Measurements from ENCODE around the gene KCNC1. TPM values are rescaled to one million over a fixed set of nuclear protein-coding genes. Genes with fewer than 3 reads are reported as not detected.

The KCNC1 gene
- total RNA-seq, 1 experiment from 2014 or later: 0.20 TPM

- H3K36me3 Mint-ChIP-seq: no peaks in the 10 kb centered on the region
- DNase-seq (ENCODE audit: low spot score): no peak
- H3K27ac Mint-ChIP-seq: no peak overlapping the region
- H3K27me3 Mint-ChIP-seq (ENCODE audit: low read depth): no peaks in the 10 kb centered on the region; the same call in none of the 2 replicates
- no peaks in the 10 kb centered on the region for H3K9me3 Mint-ChIP-seq
- TF ChIP-seq ZBTB21 (CRISPR knock-in tag; IDR thresholded peaks at IDR 0.05; ENCODE audit: borderline replicate concordance) (no peak), ZNF121 (CRISPR knock-in tag; IDR thresholded peaks at IDR 0.05) (no peak)
- POLR2A ChIA-PET: no interaction called here
- CTCF ChIA-PET: interaction anchor here (2.1 to 3.0 kb wide), 4 partner anchors 13 to 153 kb away, joined by 7 to 28 read pairs (median 12); partner anchors contain the start of gene KCNC1
- ATAC-seq: no peak
- H3K4me3 Mint-ChIP-seq: no peak overlapping the region
- H3K4me1 Mint-ChIP-seq: no peaks in the 10 kb centered on the region
Observed at GRCh38 chr11:17753641-17754040, 19.1 kb downstream of the KCNC1 start.

GRCh38 chr11:17755891-17756290 is 21.3 kb downstream of the KCNC1 start:
- Mint-ChIP-seq H3K4me3 (no peak overlapping the region), H3K36me3 (no peaks in the 10 kb centered on the region), H3K27me3 (ENCODE audit: low read depth) (no peaks in the 10 kb centered on the region; the same call in none of the 2 replicates), H3K27ac (no peak overlapping the region), H3K9me3 (no peaks in the 10 kb centered on the region), H3K4me1 (no peaks in the 10 kb centered on the region)
- ChIA-PET CTCF (interaction anchor here (1.6 to 2.8 kb wide), 4 partner anchors 11 to 25 kb away, joined by 4 to 14 read pairs (median 8); partner anchors contain the start of gene KCNC1), POLR2A (no interaction called here)
- DNase-seq (ENCODE audit: low spot score) (no peak), ATAC-seq (no peak)
- no peak for TF ChIP-seq ZNF532 (CRISPR knock-in tag; IDR thresholded peaks at IDR 0.05; ENCODE audit: borderline replicate concordance)
- no peak for TF ChIP-seq ERG (CRISPR knock-in tag; IDR thresholded peaks at IDR 0.05)
- TF ChIP-seq ZBTB21 (CRISPR knock-in tag; IDR thresholded peaks at IDR 0.05; ENCODE audit: borderline replicate concordance): no peak
- TF ChIP-seq IRF2 (CRISPR knock-in tag; IDR thresholded peaks at IDR 0.05; ENCODE audit: borderline replicate concordance, low read depth): no peak
- TF ChIP-seq NR1H2 (CRISPR knock-in tag; IDR thresholded peaks at IDR 0.05): no peak
- TF ChIP-seq TP53 (CRISPR knock-in tag; IDR thresholded peaks at IDR 0.05): no peak
- no peak for TF ChIP-seq PRDM15 (CRISPR knock-in tag; IDR thresholded peaks at IDR 0.05)
- no peak for TF ChIP-seq CBFB (CRISPR knock-in tag; IDR thresholded peaks at IDR 0.05; ENCODE audit: low read depth)
- TF ChIP-seq ATF1 (CRISPR knock-in tag; IDR thresholded peaks at IDR 0.05): no peak
- no peak for TF ChIP-seq HMGA2 (CRISPR knock-in tag; IDR thresholded peaks at IDR 0.05)
- no peak for TF ChIP-seq PRRX2 (CRISPR knock-in tag; IDR thresholded peaks at IDR 0.05)
- no peak for TF ChIP-seq ZNF396 (CRISPR knock-in tag; IDR thresholded peaks at IDR 0.05; ENCODE audit: borderline replicate concordance)
- TF ChIP-seq ATF6 (CRISPR knock-in tag; IDR thresholded peaks at IDR 0.05): no peak
- TF ChIP-seq ZNF317 (CRISPR knock-in tag; IDR thresholded peaks at IDR 0.05; ENCODE audit: borderline replicate concordance, low read depth): no peak
- no peak for TF ChIP-seq SMAD3 (CRISPR knock-in tag; IDR thresholded peaks at IDR 0.05; ENCODE audit: borderline replicate concordance)
- TF ChIP-seq RORB (CRISPR knock-in tag; IDR thresholded peaks at IDR 0.05): no peak
- TF ChIP-seq E2F4 (CRISPR knock-in tag; IDR thresholded peaks at IDR 0.05; ENCODE audit: borderline replicate concordance, low read depth): no peak
- TF ChIP-seq OVOL2 (CRISPR knock-in tag; IDR thresholded peaks at IDR 0.05; ENCODE audit: borderline replicate concordance): no peak
